ENCODE measurements around the gene PSAT1.
A peak's percentile ranks its signal among the peaks of the same experiment; 100 is the strongest.

PSAT1 gene

DNA sequence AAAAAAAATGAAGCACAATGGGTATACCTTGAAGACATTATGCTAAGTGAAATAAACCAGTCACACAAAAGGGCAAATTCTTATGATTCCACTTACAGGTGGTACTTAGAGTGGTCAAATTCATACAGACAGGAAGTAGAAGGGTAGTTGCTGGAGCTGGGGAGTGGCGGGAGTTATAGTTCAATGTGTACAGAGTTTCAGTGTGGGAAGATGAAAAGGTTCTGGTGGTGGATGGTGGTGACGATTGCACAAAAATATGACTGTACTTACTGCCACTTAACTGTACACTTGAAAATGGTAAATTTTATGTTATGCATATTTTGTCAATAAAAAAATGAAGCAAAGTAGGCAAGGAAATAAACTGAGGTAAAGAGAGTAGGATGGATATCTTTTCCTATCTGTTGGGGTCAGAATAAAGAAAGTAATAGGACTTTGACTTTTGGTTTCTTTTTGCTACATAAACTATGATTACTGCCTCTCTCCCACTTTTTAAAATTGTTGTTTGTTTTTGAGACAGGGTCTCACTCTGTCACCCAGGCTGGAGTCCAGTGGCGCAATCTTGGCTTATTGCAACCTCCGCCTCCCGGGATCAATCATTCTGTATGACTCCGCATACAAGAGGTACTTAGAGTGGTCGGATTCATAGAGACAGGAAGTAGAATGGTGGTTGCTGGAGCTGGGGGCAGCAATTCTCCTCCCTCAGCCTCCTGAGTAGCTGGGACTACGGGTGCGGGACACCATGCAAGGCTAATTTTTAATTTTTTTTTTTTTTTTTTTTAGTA, 4.0 kb upstream of the PSAT1 start:
- DNase-seq (ENCODE audit: low read depth) = no peak

DNA sequence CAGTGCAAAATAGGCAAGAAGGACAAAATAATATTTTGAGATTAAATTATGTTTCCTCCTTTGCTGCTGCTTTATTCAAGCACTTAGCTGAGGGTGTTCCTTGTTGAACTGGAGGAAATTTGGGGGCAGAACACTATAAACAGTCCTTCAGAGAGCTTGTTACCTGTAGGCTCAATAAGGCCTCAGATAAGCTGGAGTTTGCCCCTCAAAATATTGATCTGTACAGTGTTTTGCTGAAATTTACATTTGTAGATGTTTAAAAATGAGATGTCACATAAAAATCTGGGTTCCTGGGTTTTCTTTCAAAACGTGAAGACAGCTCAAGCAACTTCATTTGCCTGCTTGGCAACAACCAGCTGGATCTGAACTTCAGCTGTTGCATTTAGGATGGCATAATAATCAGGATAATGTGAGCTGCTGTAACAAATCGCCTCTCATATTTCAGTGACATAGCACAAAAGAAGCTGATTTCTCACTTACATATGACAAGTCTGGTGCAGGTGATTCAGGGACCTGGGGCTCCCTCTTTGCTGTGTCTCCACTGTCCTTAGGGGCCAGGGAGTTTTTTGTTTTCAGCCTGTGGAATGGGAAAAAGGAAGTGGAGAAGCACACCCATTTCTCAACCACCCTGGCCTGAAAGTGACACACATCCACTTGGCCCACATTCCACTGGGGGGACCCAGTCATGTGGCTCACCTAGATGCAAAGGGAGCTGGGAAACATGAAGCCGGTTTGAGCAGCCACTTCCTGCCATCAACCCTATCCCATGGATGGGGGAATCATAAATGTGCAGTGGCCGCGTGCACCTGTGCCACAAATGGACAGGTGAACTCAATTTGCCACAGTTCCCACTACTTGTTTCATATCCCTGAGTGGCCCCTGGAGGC, 2.4 kb upstream of the PSAT1 start:
- DNase-seq (ENCODE audit: low read depth) = no peak

DNA sequence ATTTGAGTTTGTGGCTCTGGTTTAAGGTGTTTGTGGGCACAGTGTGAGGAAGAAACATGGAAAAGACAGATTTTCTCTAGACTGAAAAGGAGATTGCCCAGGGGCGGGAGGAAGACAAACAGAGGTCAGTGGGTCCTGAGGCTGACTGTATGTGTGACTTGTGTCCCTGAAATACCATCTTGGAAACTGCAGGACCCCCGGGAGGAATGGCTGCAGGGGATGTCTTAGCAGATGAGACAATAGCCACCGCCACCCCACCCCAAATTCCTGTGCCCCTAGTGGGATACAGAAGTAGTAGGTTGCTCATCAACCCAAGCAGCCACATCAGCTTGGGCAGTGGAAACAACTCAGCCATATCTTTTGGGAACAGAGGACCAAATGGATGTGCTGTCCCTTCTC, 1.7 kb upstream of the PSAT1 start:
- DNase-seq (ENCODE audit: low read depth) = no peak

DNA sequence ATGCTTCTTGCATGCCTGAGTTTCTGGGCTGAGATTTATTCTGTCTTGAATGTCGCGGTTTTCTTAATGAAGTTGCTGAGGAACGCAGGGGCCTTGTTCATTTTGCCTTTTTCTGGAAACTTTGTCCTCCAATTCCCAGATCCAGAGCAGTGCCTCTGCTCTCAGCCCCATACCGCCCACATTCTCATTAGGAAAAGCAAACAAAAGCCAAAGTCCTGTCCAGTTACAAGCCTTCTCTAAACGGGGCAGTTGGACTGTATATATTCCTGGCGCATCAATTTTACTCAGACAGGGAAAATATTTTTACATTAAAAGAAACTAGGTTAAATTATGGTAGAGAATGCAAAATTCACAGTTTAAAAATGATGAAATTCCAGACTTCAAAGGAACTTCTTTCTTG, 1.2 kb upstream of the PSAT1 start:
- no peak for DNase-seq (ENCODE audit: low read depth)

DNA sequence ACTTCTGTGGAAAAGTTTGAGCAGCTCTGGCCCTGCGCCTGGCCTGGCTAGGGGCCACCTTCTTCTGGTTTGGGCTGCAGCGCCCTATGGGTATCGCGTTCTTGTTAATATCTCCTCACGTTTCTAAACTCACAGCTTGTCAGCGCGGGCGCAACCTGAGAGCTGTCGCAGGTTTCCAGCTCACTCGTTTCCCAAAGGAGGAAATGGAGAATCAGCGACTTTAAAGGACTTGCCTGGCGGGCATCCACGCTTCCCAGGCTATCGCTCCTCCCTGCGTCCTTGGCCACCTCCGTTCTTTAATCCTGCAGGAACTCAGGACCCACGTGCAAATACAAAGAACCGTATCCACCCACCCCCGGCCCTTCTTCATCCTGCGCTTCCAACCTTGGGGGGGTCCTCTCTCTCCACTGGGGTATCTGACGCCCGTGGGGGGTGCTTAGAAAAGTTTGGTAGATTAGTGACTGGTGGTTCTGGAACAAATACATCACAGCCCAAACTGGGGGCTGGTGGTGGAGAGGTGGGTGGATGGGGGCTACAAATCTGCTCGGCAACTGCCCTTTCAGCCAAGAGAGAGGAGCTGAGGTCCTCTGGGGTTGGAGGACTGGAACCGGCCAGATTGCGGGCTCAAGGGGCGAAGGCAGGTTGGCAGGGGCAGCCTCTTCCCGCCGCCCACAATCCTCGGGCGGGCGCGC, 578 bp upstream of the PSAT1 start:
- peak; percentile 64 for DNase-seq (ENCODE audit: low read depth)

DNA sequence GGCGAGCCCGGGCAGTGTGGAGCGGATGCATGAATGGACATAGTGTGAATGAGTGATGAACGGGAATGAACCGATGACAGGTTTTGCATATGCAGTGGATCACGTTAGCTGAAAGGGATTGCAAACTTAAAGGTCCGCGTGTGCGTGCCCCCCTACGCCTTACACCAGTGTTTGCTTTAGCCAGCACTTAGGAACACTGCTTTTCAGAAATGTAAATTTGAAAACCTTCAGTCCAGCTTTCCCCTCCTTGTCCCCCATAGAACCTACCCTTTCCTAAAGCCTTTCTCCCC, 692 bp downstream of the PSAT1 start:
- DNase-seq (ENCODE audit: low read depth) = peak; percentile 64

DNA sequence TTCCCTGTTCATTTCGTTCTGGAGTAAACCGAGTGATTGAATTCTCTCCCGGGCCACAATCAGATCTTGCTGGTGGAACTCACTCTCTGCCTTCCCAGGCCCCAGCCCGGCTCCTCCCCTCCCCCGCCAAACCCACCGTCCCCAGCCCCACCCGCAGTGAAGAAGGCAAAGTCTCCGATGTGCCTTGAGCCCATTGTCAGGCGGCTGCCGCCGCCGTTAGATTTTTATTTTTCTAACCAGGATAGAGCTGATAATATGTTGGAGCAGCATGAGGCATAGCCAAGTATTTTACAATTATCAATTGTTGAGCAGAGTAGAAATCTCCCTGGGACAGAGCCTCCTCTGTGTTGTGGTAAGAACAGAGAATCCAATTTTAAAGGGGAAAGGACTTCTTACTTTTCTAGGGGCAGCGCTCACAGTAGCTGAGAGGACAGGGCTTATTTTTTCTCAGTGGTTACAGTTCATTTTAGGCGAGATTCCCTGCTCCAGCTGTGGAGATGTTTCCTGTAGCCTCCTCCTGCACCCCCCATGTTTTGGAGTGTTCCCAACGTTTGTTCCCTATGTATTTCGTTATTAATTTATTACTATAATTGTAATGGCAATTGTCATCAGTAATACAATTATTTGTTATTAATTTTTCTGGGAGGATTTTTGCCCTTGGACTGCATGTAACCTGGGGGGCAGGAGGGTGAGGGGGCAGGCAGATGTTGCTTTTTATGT, 1.3 kb downstream of the PSAT1 start:
- DNase-seq (ENCODE audit: low read depth) = peak; percentile 17

DNA sequence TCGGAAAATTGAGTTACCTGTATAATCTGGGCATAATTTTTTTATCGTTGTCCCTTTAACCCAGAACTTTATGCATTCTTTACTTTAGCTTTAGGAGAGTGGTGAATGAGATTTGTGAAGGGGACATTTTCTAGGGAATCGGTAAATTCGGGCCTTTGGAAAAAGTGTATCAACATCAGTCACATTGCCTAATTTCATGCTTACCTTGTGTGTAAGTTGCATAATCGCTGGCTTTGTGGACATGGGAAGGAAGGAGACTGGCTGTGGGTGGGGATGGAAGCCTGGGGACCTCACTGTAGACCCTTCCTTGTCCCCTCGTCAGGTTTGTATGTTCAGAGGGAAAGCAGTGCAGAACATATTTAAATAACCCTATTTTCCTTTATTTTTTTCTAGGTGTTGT, 3.3 kb downstream of the PSAT1 start:
- no peak for DNase-seq (ENCODE audit: low read depth)

DNA sequence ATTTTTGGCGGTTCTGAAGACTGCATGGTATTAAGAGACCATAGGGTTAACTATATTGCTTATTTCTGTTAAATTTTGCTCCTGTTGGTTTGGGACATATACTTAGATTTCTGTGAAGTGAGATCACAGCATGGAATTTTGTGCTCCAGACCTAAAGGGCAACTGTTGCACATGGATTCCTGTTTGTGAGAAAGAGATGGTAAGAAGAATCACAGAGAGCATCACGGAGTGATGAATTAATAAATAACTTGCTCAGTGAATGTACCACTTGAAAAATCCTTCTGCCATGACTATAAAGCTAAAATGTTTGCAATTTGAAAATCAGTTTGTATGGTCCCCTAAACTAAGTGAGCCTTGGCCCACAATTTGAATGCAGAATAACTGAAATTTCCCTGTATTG, 4.5 kb downstream of the PSAT1 start:
- no peak for DNase-seq (ENCODE audit: low read depth)

DNA sequence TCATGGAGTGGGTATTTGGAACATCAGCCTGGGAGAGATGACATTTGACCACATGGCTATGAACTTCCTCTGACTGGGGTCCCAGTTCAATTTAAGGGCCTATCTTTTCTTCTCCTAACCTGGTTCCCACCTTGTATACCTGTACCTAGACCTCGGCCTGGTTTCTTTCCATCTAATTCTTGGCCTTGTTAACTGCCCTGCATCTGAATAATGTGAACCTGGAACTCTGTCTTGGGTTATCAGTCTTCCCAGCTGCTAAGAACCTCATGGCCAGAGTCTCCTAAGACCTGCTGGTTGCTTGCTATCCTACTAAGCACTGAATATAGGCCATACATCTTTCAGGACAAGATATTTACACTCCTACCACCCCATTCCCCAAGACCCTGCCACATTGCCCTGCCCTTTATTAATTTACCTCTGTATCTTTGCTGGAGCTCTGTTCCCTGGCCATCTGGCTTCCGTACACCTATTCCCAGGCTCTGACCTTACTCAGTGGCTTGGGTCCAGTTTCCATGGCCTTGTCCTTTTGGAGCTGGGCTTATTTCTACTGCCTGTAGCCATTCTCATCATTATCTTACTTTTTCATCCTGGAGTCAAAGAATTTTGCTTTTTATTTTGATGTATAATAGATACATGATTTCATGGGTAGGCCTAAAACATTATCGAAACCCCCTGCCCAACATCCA, 6.6 kb downstream of the PSAT1 start:
- no peak for DNase-seq (ENCODE audit: low read depth)

DNA sequence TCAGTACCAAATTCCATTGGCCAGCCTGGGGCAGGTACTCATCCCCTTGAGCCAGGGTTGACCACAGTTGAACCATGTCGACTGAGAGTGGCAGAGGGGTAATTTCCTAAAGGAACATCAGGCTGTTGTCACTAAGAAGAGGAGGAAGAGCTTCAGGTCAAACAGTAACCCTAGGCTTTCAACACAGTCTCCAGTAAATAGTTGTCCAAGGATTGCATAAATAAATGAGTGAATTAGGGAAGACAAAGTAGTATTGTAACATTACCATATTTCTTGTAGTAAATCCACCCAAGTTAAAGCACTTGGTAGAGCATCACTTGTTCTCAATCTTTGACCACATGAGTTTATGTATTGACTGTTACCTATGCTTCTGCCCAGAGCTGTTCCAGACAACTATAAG, 7.4 kb downstream of the PSAT1 start:
- no peak for DNase-seq (ENCODE audit: low read depth)

DNA sequence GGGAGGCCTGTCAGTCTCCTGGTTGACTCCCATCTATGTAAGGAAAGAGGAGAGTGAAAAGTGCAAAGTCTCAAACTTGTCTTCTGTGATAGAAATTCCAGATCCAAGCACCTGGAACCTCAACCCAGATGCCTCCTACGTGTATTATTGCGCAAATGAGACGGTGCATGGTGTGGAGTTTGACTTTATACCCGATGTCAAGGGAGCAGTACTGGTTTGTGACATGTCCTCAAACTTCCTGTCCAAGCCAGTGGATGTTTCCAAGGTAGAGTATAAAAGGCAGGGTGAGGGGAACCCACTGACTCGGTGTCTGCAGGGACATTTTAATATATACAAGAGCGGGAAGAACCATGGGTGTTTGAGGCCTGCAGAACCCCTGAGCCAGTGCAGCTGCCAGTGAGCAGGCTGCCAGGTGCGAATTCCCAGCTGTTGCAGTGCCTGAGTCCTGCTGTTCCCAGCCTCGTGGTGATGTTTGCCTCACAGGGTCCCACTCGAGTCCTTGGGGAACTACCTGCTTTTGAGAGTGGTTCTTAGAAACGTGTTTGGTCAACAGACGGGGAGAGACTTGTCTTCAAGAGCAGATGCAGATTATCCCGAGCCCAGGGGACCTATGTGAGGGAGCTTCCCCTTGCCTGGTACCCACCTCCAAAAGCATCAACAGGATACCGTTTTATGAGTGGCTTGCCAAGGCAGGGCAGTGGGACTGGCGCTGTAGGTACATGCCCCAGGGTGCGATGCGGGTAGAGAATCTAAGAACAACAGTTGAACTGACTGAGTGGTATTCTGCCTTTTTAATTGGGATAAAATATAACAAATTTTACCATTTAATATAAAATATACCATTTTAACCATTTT, 9.5 kb downstream of the PSAT1 start:
- no peak for DNase-seq (ENCODE audit: low read depth)

DNA sequence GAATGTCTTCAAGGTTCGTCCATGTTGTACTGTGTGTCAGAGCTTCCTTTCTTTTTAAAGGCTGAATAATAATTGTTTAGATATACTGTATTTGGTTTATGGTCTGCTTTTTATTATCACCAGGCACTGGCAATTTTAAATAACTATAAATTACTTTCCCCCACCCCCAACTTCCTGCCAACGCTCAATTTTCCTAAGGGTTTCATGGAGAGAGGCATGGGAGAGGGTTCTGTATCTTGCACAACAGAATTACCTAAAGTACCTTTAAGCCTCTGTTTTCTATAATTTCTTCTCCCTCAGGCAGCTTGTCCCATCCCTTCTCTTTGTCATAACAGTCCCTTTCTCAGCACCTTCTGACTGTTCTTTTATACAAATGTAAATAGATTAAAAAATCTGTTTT, 10.4 kb downstream of the PSAT1 start:
- DNase-seq (ENCODE audit: low read depth) = no peak

DNA sequence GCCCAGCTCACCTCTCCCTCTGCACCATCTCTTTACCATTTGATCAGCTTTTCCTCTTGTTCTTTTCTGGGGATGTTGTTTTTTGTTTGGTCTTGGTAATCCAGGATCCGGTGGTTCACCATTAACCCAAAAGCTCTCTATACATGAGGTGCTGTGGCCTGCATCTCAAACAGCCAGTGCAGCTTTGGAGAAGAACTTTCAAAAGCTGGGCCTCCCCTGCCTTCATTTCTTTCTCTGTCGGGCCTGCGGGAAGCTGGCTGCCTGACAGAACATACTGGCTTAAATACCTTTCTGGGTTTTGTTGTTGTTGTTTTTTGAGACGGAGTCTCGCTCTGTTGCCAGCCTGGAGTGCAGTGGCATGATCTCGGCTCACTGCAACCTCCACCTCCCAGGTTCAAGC, 12.1 kb downstream of the PSAT1 start:
- DNase-seq (ENCODE audit: low read depth) = no peak

DNA sequence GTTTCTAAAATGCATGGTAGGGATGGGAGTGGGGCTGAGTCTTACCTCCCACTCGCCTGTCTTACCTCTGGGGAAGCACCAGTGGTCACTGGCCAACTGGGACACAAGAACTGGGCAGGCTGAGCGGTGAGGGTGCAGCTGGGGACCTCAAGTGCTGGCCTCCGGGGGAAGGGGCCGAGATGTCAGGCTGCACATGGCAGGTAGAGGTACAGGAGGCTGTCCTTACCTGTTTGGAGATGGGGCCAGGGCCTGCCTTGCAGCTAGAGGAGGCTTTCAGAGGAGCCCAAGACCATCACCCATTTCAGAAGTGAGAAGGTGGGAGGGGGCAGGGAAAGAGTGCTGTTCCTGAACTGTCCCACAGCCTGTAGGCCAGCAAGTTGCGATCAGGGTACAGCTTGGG, 14.2 kb downstream of the PSAT1 start:
- no peak for DNase-seq (ENCODE audit: low read depth)

DNA sequence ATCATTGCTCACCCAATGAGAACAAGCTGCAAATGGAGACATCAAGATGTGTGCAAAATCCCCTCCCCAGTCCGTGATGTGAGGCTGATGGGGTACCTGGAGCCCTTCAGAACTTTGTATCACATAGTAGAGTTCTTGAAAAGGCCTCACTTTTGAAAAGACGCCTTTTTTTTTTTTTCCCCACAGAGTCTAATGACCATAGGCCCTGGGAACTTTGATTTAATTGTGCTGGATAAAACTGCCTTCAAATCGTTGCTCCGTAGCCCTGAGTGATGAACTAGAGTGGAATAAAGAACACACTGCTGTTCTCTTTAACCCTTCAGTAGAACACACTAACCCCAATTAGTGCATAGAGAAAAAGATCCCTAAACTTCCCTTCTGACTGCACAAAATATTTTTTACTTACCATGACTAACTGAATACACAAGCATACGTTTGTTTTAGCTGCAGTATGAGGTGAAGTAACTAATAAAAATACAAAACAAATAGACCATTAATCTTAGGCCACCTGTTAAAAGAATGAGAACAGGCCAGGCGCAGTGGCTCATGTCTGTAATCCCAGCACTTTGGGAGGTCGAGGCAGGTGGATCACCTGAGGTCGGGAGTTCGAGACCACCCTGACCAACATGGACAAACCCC, 15.1 kb downstream of the PSAT1 start:
- DNase-seq (ENCODE audit: low read depth) = no peak

DNA sequence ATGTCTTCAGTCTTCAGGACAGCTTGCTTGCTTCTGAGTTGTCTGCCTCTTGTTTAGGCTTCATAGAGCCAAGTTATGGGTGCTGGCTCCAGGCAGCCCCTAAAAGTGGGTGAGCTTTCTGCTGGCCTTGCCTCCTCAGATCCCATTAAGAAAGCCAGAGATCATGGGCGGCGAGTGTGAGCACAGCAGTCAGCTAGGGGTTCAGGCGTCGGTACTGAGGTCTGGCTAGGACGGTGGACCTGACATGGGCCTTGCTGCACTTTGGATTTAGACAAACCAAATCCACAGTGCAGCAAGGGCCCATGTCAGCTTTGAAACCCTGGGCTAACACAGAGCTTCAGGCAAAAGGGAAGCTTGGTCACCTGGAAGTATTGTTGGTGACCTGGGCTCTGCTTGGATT, 17.6 kb downstream of the PSAT1 start:
- no peak for DNase-seq (ENCODE audit: low read depth)

DNA sequence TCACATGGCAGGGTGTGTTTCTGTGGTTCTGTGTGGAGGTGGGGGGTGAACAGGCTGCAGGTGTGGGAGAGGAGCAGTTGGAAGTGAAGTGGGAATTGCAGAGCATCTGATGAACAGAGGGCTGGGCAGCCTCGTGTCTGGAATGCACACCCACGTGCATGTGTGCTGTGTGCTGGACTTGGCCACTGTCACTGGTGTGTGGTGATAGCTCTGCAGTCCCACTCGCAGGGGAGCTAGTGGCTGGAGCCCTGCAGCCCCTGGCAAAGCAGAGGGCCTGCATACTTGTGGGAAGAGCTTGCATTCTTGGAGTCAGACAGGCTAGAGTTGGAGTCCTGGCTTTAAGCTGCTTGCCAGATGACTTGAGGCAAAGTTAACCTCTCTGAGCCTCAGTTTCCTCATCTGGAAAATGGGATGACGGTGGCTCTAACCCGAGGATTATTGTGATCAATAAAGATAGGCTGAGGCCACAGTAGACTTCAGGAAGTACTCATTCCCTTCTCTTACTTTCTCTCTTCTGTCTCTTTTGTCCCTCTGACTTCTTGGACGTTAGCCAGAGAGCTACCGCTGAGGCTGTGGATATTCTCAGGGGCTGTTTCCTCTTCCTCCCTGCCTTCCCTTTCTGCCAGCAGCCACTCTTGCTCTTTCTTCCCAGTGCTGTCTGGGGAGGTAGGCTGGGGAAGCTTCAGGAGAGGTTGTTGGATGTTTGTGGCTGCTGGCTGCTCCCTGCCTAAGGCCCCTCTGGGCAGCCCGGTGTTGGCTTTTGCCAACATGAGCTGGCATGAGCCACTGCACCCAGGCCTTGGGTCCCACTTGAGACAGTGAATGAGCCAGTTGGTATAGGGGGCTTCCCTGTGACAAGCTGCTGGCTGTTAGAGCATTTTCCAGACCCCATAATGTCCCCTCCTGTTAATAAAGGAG, 18.3 kb downstream of the PSAT1 start:
- DNase-seq (ENCODE audit: low read depth) = no peak

DNA sequence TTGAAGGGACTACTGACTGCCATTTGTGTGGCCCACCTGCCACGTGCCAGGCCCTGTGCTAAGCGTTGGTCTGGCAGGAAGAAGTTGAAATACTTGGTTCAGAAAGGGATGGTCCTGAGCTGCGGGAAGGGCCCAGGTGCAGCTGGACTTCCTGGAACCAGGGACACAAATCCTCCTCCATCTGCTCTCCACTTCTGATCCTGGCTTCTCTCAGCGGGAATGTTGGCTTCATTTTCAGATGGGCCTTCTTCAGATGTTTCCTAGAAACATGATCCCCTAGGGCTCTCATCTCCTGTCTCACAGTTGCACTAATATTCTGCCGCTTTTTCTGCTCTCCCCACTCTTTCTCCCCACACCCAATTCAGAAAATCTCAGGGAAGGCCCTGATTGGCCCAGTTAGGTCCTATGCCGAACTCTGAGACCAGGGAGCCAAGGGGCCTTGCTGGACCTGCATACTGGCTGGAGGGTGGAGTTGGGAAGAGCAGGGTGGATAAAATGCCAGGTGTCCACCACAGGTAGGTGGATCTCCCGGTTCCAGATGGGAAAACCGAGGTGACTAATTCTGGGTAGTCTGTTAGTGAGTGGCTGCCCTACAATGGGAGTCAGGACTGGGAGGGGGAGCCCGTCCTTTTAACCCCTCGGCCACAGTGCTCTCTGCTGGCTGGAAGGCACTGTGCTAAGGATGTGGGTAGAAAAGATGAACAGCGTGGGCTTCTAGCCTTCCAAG, 19.4 kb downstream of the PSAT1 start:
- no peak for DNase-seq (ENCODE audit: low read depth)
